ENCODE results near the gene CNN2. TPM values are rescaled to one million over a fixed set of nuclear protein-coding genes. Genes with fewer than 3 reads are reported as not detected.

Gene CNN2
- total and polyA plus RNA-seq, 9 donors: 60.6 to 438 (median 192) TPM

GRCh38 chr19:1000095-1000494 lies 26.3 kb upstream of the CNN2 start, which contains the start of gene GRIN3B:
Gene GRIN3B, plus strand, starts transcription at chr19:1000419. Its CDS starts 19 bp downstream, at chr19:1000438.
- intact Hi-C loops (cut with DNase I): no loop called here
- Histone ChIP-seq H3K4me3 (no peak within 1 kb of the TSS), H3K27ac (no peak within 1 kb of the TSS), H3K4me1 (ENCODE audit: insufficient read depth) (peaks cover 2% of the 10 kb centered on the region), H3K9me3 (no peaks in the 10 kb centered on the region), H3K27me3 (peaks cover 13% of the 10 kb centered on the region), H3K36me3 (no peaks in the 10 kb centered on the region)
- TF ChIP-seq POLR2A (IDR thresholded peaks at IDR 0.05): no peak
- peak in 2 of 3 donors; percentile 16 to 35 for TF ChIP-seq CTCF (IDR thresholded peaks at IDR 0.05)
- DNase-seq: peak in 1 of 5 donors; percentile 49
- 1 to 5% (median 5%) methylated on average over 8 to 43 of the region's 43 CpGs for WGBS, 3 donors

GRCh38 chr19:1000591-1001537 lies 25.5 kb upstream of the CNN2 start:
- WGBS, 3 donors: 3 to 5% (median 4%) methylated on average over 47 to 73 of the region's 73 CpGs
- no peaks in the 10 kb centered on the region for H3K9me3 ChIP-seq
- intact Hi-C loops (cut with DNase I): no loop called here
- H3K4me3 ChIP-seq: no peak overlapping the region
- TF ChIP-seq POLR2A (IDR thresholded peaks at IDR 0.05): no peak
- no peak for TF ChIP-seq CTCF (IDR thresholded peaks at IDR 0.05)
- no peak overlapping the region for H3K27ac ChIP-seq
- peaks cover 2% of the 10 kb centered on the region for H3K4me1 ChIP-seq (ENCODE audit: insufficient read depth)
- H3K27me3 ChIP-seq: peaks cover 13% of the 10 kb centered on the region
- no peak for DNase-seq
- H3K36me3 ChIP-seq: no peaks in the 10 kb centered on the region

- intact Hi-C loops (cut with DNase I): no loop called here
- H3K27me3 ChIP-seq: peaks cover 13% of the 10 kb centered on the region
- no peak overlapping the region for H3K4me3 ChIP-seq
- H3K9me3 ChIP-seq: no peaks in the 10 kb centered on the region
- no peaks in the 10 kb centered on the region for H3K36me3 ChIP-seq
- WGBS, 3 donors: 6 to 14% (median 7%) methylated on average over 12 to 20 of the region's 20 CpGs
- peak in 2 of 5 donors; percentile 48 to 71 for DNase-seq
- TF ChIP-seq POLR2A (IDR thresholded peaks at IDR 0.05) (no peak), EP300 (IDR thresholded peaks at IDR 0.05) (no peak), CTCF (IDR thresholded peaks at IDR 0.05) (peak; percentile 64 to 81 (median 77))
- H3K4me1 ChIP-seq (ENCODE audit: insufficient read depth): no peaks in the 10 kb centered on the region
- H3K27ac ChIP-seq: no peak overlapping the region
Measured at GRCh38 chr19:1001538-1002166, 24.8 kb upstream of the CNN2 start.

GRCh38 chr19:1002600-1002999 lies 23.8 kb upstream of the CNN2 start:
- Histone ChIP-seq H3K36me3 (no peaks in the 10 kb centered on the region), H3K9me3 (no peaks in the 10 kb centered on the region), H3K4me1 (ENCODE audit: insufficient read depth) (no peaks in the 10 kb centered on the region), H3K4me3 (no peak overlapping the region), H3K27ac (no peak overlapping the region), H3K27me3 (peaks cover 13% of the 10 kb centered on the region)
- 59 to 81% (median 75%) methylated on average over 4 of the region's 4 CpGs for WGBS, 3 donors
- DNase-seq: peak in 1 of 5 donors; percentile 27
- intact Hi-C loops (cut with DNase I): no loop called here
- TF ChIP-seq POLR2A (IDR thresholded peaks at IDR 0.05): no peak

All from ovary (tissue), 9 donors.